GM23248 (cell line): ENCODE results near the gene MAGIX. TPM values are rescaled to one million over a fixed set of nuclear protein-coding genes. Genes with fewer than 3 reads are reported as not detected.
"Not testable (repeated sequence)": the region's sequence is repeated elsewhere in the genome, so short reads cannot be mapped to it uniquely, and the experiment has no call there.

Source experiments
- DNase-seq: peaks from one replicate; pipeline ENCODE4 v3.0.0-alpha.2; 2015
- H2AFZ ChIP-seq: fragments of 200-600 bp; sonication (generic); 2 replicates; pipeline ENCODE4 v1.6.1; 2016; ENCODE audit warnings: antibody characterized with exemption
- H3F3A ChIP-seq: fragments of 200-600 bp; sonication (generic); 2 replicates; pipeline ENCODE4 v1.6.1; 2016; ENCODE audit warnings: mild to moderate bottlenecking, antibody characterized with exemption, mixed run types; ENCODE audit not compliant: insufficient read depth
- H3K27ac ChIP-seq: fragments of 200-600 bp; sonication (generic); 2 replicates; pipeline ENCODE4 v1.5.1; 2016; ENCODE audit warnings: mild to moderate bottlenecking
- H3K27me3 ChIP-seq: fragments of 200-600 bp; sonication (generic); replicated peaks from 2 replicates; pipeline ENCODE4 v1.6.1; 2016; ENCODE audit warnings: mild to moderate bottlenecking; ENCODE audit not compliant: insufficient read depth
- H3K36me3 ChIP-seq: fragments of 200-600 bp; sonication (generic); 2 replicates; pipeline ENCODE4 v1.6.1; 2016; ENCODE audit warnings: low read depth, mild to moderate bottlenecking
- H3K4me1 ChIP-seq: fragments of 200-600 bp; sonication (generic); 2 replicates; pipeline ENCODE4 v1.6.1; 2016; ENCODE audit warnings: mild to moderate bottlenecking; ENCODE audit not compliant: insufficient read depth
- H3K4me2 ChIP-seq: fragments of 200-600 bp; sonication (generic); one replicate; pipeline ENCODE4 v1.6.1; 2016; ENCODE audit warnings: mild to moderate bottlenecking; ENCODE audit not compliant: unreplicated experiment
- H3K4me3 ChIP-seq: fragments of 200-600 bp; sonication (generic); 2 replicates; pipeline ENCODE4 v1.5.1; 2016; ENCODE audit warnings: mild to moderate bottlenecking
- H3K79me2 ChIP-seq: fragments of 200-600 bp; sonication (generic); 2 replicates; pipeline ENCODE4 v1.6.1; 2016; ENCODE audit warnings: mild to moderate bottlenecking; ENCODE audit not compliant: insufficient read depth
- H3K9ac ChIP-seq: fragments of 200-600 bp; sonication (generic); 2 replicates; pipeline ENCODE4 v1.6.1; 2016; ENCODE audit warnings: mild to moderate bottlenecking
- H3K9me2 ChIP-seq: fragments of 200-600 bp; sonication (generic); 2 replicates; pipeline ENCODE4 v1.6.1; 2016; ENCODE audit warnings: mixed run types, mild to moderate bottlenecking, moderate library complexity; ENCODE audit not compliant: insufficient read depth
- H3K9me3 ChIP-seq: fragments of 200-600 bp; sonication (generic); one replicate; pipeline ENCODE4 v1.6.1; 2017; ENCODE audit warnings: low read depth
- H4K20me1 ChIP-seq: fragments of 200-600 bp; sonication (generic); 2 replicates; pipeline ENCODE4 v1.6.0; 2016; ENCODE audit not compliant: insufficient read depth
- EZH2 ChIP-seq: fragments of 200-600 bp; sonication (generic); IDR thresholded peaks from 2 replicates; pipeline ENCODE4 v1.6.1; 2018; ENCODE audit warnings: antibody characterized with exemption, mild to moderate bottlenecking; ENCODE audit not compliant: insufficient read depth, poor library complexity, severe bottlenecking
- EZH2phosphoT487 ChIP-seq: fragments of 200-600 bp; sonication (generic); IDR thresholded peaks from 2 replicates; pipeline ENCODE4 v1.6.1; 2018; ENCODE audit warnings: antibody characterized with exemption, moderate library complexity, mild to moderate bottlenecking, low read depth; ENCODE audit not compliant: insufficient read depth
- WGBS, 2 experiments: methylation state at CpG; one replicate each; pipeline ENCODE4 v1.1.6; 2015 to 2017; ENCODE audit warnings: low lambda C conversion rate in 2 of 2, low coverage in 1 of 2; ENCODE audit errors: missing lambda C conversion rate in 2 of 2; 5-methylcytosine and 5-hydroxymethylcytosine counted together
- in situ Hi-C: fragments of 300-500 bp; cut with MboI; formaldehyde crosslinking; loops from 2 replicates; pipeline ENCODE4 v1.15.0; 2020
- polyA plus RNA-seq: library from polyadenylated mRNA; unstranded; fragments of >200 nt; fragmentation: Nextera tagmentation; extraction: Ambion mirVana; gene quantifications from 2 replicates; pipeline ENCODE4 v1.2.1, GENCODE V29; 2016
- total RNA-seq: library from RNA; depleted of rRNA; stranded (reverse); fragments of >200 nt; shearing (Covaris generic); gene quantifications from 2 replicates; pipeline ENCODE4 v1.2.3, GENCODE V29; 2014

Gene MAGIX
- total and polyA plus RNA-seq, 2 experiments from 2014 or later, result 1.5 to 8.0 TPM

DNA sequence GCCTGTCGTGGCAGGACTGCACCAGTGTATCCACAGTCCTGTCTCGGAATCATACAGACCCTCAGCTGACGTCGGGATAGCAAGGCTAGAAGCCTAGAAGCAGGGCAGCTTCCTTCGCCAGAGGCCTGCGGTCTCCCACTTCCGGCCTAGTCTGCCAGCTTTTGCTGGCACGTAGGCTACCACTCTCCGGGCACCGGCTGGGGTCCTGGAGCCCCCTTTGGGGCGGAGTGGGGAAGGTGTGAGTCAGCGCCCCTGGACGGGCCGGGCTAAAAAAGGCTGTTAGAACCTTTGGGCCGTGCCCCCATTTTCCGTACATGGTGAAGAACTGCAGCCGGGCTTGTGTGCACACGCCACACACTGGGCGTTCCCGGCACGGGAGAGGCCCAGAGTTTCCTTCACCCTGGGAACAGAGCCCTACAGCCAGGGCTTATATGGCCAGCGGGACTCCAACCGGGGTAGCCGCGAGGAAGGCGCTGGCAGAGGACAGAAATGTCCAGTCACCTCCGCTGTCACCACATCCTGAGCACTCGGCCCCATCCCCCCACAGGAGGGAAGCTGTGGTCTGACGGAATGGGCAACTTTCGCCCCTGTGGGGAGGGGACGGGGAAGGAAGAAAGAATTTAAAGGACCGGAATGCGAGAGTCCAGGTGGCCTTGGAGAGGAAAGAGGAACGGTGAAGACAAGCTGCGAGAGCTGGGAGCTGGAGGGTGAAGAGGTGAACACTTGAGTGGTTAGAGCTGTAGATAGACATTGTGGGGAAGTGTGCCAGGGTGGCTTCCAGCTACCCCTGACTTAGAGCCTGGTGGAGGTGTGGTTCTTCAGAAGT lies 4.6 kb downstream of the MAGIX start:
- Histone ChIP-seq H3K79me2 (no peaks in the 10 kb centered on the region), H3K9ac (peak overlapping the region; percentile 58), H3F3A (peaks cover 3% of the 10 kb centered on the region), H3K4me1 (peaks cover 6% of the 10 kb centered on the region; the same call in 1 of the 2 replicates), H3K27me3 (no peaks in the 10 kb centered on the region), H3K4me2 (peak overlapping the region; percentile 61), H3K27ac (peak overlapping the region; percentile 69), H3K4me3 (peak overlapping the region; percentile 41), H4K20me1 (no peaks in the 10 kb centered on the region), H2AFZ (peak overlapping the region; percentile 79), H3K36me3 (no peaks in the 10 kb centered on the region), H3K9me2 (no peaks in the 10 kb centered on the region), H3K9me3 (no peaks in the 10 kb centered on the region)
- 25 to 29% methylated on average over 17 to 22 of the region's 35 CpGs for WGBS, 2 experiments
- TF ChIP-seq EZH2phosphoT487 (no peak), EZH2 (no peak)
- peak; percentile 76 for DNase-seq
- in situ Hi-C loops, result no loop called here

DNA sequence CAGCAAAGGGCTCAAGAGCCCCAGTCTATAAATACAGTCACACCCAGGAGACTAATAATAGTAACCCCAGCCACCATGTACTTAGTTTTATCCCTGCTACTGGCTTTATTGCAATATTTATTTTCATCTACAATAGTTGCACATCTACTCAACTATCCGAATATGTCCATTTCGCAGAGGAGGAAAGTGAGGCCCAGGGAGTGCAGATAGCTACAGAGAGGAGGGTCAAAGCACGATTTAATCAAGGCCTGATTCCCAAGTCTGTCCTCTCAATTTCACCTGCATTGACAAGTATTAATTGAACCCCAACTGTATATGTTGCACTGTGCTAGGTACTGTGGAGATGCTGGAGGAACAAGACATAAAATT lies 5.2 kb downstream of the MAGIX start:
- in situ Hi-C loops, result no loop called here
- H3K9me2 ChIP-seq, result no peaks in the 10 kb centered on the region
- H3K79me2 ChIP-seq, result peaks cover 4% of the 10 kb centered on the region
- H3F3A ChIP-seq, result peaks cover 3% of the 10 kb centered on the region
- no peak for DNase-seq
- no peaks in the 10 kb centered on the region for H3K9me3 ChIP-seq
- H3K36me3 ChIP-seq, result no peaks in the 10 kb centered on the region
- peak overlapping the region; percentile 69 for H3K27ac ChIP-seq
- H3K4me1 ChIP-seq, result peaks cover 6% of the 10 kb centered on the region; the same call in 1 of the 2 replicates
- H4K20me1 ChIP-seq, result no peaks in the 10 kb centered on the region
- peak overlapping the region; percentile 61 for H3K4me2 ChIP-seq
- H3K27me3 ChIP-seq, result no peaks in the 10 kb centered on the region
- H2AFZ ChIP-seq, result peak overlapping the region; percentile 79
- no peak for TF ChIP-seq EZH2
- TF ChIP-seq EZH2phosphoT487, result no peak
- peak overlapping the region; percentile 58 for H3K9ac ChIP-seq
- 63 to 94% methylated on average over 2 to 3 of the region's 3 CpGs for WGBS, 2 experiments
- peak overlapping the region; percentile 41 for H3K4me3 ChIP-seq

DNA sequence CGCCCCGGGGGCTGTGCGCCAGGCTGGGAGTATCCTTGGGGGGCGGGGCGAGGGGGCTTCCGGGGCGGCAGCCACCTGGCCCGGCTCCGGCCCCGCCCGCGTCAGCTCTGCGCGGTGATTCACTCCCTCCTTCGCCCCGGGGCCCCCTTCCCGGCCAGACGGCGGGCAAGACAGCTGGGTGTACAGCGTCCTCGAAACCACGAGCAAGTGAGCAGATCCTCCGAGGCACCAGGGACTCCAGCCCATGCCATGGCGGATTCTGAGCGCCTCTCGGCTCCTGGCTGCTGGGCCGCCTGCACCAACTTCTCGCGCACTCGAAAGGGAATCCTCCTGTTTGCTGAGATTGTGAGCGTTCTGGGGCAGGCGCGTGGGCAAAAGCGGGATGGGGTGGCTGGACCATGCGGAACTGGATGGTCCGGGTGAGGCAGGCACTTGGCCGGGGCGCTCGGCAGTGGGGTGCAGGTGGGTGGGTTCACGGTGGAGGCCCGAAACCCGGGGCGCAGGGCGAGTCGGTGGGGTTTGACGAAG lies 9.3 kb downstream of the MAGIX start, which contains the start of gene PLP2:
Gene PLP2, plus strand, starts transcription at position 147 of the 528 bp plus-strand sequence. Its CDS starts 103 bp downstream, at position 250.
- Histone ChIP-seq H3K4me1 (peaks cover 6% of the 10 kb centered on the region; the same call in 1 of the 2 replicates), H3K4me2 (peak within 1 kb of the TSS; percentile 75), H3F3A (peaks cover 3% of the 10 kb centered on the region), H3K9ac (peak within 1 kb of the TSS; percentile 91), H3K4me3 (peak within 1 kb of the TSS; percentile 89), H3K27me3 (no peaks in the 10 kb centered on the region), H4K20me1 (no peaks in the 10 kb centered on the region), H3K9me3 (no peaks in the 10 kb centered on the region), H3K27ac (peak within 1 kb of the TSS; percentile 79), H3K36me3 (no peaks in the 10 kb centered on the region), H3K79me2 (peaks cover 16% of the 10 kb centered on the region), H3K9me2 (no peaks in the 10 kb centered on the region), H2AFZ (peak within 1 kb of the TSS; percentile 81)
- DNase-seq, result peak; percentile 79
- WGBS, 2 experiments, result 0 to 1% methylated on average over 9 to 30 of the region's 46 CpGs
- in situ Hi-C loops, result no loop called here
- TF ChIP-seq EZH2, result no peak

DNA sequence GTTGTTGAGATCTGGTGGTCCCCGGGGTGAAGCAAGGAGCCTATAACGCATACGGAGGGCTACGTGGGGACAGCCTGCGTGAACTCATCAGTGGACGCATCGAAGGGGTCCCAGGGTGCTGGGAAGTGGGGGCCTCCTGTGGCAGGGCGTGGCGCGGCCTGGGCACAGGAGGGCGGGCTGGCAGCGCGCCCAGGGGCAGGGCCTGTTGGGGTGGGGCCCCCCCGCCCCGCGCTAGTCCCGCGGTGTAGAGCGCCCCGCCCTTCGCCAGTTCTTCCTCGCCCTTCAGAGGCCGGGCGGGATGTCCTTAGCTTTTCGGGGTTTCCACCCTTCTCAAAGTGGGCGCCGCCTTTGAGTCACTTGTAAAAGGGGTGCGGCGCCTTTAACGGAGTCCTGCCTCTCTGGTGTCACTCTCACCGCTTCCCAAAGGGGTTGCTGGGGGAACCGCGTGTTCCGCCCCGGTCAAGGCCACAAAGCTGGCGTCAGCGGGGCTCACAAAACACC lies 9.8 kb downstream of the MAGIX start:
- WGBS, 2 experiments, result 0 to 1% methylated on average over 4 to 18 of the region's 37 CpGs
- peaks cover 5% of the 10 kb centered on the region; the same call in 1 of the 2 replicates for H3K4me1 ChIP-seq

DNA sequence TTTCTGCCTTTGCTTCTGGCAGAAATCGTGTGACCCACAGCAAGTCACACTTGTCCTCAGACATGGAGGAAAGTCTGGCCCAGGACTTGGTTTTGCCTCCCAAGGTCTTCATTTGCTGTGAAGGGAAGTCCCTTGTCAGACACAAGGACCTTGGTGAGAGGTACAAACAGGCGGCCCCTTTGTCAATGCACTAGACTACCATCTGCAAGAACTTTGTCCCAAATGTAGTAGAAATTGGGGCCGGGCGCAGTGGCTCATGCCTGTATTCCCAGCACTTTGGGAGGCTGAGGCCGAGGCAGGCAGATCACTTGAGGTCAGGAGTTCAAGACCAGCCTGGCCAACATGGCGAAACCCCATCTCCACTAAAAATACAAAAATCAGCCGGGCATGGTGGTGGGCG lies 11.0 kb downstream of the MAGIX start:
- H3F3A ChIP-seq, in situ Hi-C loops, H3K27ac ChIP-seq, H3K9me2 ChIP-seq, H3K9ac ChIP-seq, H3K27me3 ChIP-seq, H3K36me3 ChIP-seq, H3K4me1 ChIP-seq, H2AFZ ChIP-seq, H4K20me1 ChIP-seq, H3K4me2 ChIP-seq, DNase-seq, H3K9me3 ChIP-seq: not testable (repeated sequence)
- 95 to 96% methylated on average over 4 to 8 of the region's 8 CpGs for WGBS, 2 experiments
- Histone ChIP-seq H3K79me2 (peaks cover 16% of the 10 kb centered on the region), H3K4me3 (peak overlapping the region; percentile 89)

More for the DNA sequence above, 9.8 kb downstream of the MAGIX start:
- Histone ChIP-seq H3K9me2 (no peaks in the 10 kb centered on the region), H3K9me3 (no peaks in the 10 kb centered on the region), H3K27me3 (no peaks in the 10 kb centered on the region), H3K79me2 (peaks cover 16% of the 10 kb centered on the region), H3K9ac (peak overlapping the region; percentile 91), H3K4me3 (peak overlapping the region; percentile 89), H3K27ac (peak overlapping the region; percentile 79), H4K20me1 (no peaks in the 10 kb centered on the region), H3K36me3 (no peaks in the 10 kb centered on the region), H2AFZ (peak overlapping the region; percentile 81), H3F3A (peaks cover 3% of the 10 kb centered on the region), H3K4me2 (peak overlapping the region; percentile 75)
- peak; percentile 80 for DNase-seq
- in situ Hi-C loops, result no loop called here
- TF ChIP-seq EZH2phosphoT487, result no peak
- no peak for TF ChIP-seq EZH2
